Stimulated activated CD4-positive, alpha-beta T cell treated with anti-CD3 and anti-CD28 coated beads, TNF-alpha, amount 100 ng/mL, for 4 hours (primary cell): ENCODE measurements around the gene BIRC7.

Source experiments
- DNase-seq, 3 experiments: peaks; one replicate each; pipeline ENCODE4 v3.0.0-alpha.2; 2020; ENCODE audit warnings: low read depth in 3 of 3

Gene BIRC7

DNA sequence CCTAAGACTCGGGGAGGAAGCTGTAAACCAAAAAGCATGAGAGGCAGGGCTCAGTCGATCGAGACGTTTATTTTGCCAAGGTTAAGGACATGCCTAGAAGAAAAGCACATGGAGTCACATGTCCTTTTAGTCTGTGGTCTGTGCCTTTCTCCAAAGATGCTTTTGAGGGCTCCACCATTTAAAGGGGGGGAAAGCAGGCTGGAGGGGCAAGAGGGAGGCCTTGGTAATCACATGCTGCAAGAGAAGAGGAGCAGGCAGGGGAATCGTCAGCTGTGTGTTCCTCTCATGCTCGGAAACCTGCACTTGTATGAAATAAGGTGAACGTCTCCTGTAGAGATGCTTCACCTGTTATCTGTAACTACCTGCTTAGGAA, 10.6 kb upstream of the BIRC7 start:
- no peak for DNase-seq

DNA sequence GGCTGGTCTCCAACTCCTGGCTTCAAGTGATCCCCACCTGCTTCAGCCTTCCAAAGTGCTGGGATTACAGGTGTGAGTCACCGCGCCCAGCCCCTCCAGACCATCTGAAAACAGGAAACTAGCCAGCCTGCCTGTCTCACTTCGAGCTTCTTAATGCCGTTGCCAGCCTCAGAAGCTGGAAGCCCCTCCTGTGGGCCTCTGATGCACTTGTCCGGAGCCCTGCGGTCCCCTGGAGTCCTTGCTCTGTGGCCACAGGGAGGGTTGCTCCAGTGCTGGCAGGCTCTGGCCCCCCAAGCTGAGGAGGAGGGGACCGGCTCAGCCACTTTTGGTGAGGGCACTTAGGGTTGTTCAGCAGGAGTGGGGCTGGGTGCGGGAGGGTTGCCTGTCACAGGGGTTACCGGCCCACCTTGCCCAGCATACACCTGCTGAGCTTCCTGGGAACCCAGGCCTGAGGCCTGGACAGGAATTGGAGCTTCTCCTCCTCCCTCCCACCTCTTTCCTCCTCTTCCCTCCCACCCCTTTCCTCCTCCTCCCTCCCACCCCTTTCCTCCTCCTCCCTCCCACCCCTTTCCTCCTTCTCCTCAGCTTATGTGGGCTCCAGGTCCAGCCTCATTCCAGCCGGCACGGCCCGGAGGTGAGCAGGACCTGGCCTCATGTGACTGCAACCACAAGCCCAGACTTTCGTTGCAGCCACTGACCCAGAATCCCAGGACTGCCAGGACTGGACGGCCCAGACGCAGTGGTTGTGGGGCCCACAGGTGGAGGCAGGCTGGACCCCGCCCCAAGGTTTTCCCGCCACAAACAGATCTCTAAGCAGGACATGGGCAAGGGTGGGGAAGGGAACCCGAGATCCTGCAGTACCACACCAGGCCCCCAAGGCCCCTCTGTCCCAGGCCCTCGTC, 9.4 kb upstream of the BIRC7 start:
- DNase-seq = no peak

DNA sequence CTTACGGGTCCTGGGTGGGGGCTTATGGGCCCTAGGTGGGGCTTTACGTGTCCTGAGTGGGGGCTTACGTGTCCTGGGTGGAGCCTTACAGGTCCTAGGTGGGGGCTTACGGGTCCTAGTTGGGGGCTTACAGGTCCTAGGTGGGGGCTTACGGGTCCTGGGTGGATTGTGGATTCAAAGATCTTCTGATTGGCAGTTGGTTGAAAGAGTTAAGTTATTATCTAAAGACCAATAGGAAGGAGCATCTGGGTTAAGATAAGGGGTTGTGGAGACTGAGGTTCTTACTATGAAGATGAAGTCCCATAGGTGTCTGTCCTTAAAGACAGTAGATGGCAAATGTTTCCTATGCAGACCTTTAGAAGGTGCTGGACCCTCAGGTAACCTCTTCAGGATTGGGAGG, 8.4 kb upstream of the BIRC7 start:
- no peak for DNase-seq

DNA sequence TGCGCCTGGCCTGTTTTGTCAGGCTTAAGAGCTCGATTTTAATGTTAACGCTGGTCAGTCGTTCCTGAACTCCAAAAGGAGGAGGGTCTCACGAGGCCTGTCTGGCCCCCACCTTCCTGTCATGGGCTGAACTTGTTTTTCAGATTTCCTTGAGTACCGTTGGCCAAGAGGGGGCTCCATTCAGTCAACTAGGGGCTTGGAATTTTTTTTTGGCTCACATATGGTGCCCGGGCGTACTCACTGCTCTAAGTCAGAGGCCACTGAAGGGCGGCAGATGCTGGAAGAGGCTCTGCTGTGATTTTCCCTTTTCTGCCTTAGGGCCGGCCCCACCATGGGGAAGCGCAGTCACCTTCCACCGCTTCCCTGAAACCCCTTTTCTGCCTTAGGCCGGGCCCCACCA, 6.9 kb upstream of the BIRC7 start:
- no peak for DNase-seq

DNA sequence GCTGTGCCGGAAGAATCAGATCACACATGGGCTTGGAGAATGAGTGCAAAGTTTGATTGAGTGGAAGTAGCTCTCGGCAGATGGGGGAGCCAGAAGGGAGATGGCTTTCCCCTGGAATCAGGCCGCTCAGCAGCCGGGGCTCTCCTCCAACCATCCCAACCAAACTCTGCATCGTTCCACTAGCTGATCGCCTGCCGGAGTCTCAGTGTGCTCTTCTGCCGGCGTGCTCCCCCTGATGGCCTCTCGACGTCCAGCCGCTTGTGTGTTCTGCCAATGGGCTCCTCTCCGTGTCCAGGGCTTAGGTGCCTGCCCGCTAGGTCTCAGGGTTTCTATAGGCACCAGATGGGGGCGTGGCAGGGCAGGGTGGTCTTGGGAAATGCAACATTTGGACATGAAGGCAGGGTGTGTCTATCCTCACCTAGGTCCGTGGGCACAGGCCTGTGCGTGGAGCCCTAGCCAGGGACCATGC, 4.9 kb upstream of the BIRC7 start:
- no peak for DNase-seq

DNA sequence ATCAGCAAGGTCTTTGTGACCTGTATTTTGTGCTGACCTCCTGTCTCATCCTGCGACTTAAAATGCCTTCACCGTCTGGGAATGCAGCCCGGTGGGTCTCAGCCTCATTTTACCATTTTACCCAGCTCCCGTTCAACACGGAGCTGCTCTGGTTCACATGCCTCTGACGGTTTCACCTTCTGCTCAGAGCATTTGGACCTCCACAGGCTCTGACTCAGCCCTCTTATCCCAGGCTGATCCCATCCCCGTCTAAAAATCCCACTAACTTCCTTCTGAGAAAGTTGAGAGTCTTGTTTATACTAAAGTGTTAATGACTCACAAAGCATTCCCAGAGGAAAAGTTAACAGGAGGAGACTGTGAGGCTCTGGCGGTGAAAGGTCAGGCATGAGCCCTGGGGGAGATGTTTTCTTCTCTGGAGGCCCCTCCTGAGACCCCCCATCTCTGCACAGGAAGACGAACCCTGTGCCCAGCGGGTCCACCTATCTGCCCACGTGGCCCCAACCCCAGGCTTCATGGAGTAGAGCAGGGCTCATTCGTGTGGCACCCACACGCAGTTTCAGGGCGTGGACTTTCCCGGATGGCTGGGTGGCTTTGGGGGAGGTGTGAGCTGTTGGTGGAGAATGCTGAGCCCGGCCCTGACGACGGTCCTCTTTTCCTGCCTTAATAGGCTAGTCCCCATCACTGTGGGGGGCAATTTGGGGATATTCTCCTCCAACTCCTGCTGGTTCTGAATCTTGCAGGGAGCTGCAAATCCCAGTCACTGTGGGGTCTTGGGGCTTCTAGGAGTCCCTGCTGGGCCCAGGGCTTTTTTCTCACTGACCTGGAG, 3.3 kb upstream of the BIRC7 start:
- DNase-seq = no peak

DNA sequence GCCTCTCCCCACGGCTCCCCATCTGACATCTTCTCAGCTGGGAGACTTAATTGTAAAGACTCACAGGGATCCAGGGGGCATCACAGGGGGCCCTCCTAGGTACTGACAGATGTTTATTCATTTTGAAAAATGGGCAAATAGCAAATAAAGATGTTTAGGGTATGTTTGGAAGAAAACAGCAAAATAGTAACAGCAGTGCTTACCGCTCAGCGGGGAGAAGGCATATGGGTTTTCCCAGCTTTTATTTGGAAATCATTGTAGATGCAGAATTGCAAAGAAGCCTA, 2.7 kb upstream of the BIRC7 start:
- DNase-seq = no peak

DNA sequence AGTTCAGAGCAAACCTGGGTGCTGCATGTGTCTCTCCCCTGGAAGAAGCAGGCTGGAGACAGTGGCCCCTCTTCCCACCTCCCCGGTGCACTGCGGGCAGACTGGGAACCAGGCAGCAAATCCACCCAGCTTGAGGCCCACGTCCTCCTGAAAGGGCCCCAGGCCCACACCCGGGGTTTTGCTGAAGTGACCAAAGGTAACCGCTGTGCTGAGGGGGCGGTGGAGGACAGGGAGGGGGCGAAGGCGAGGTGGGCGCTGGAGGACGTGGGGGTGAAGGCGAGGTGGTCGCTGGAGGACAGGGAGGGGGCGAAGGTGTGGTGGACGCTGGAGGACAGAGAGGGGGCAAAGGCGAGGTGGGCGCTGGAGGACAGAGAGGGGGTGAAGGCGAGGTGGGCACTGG, 1.8 kb upstream of the BIRC7 start:
- no peak for DNase-seq

DNA sequence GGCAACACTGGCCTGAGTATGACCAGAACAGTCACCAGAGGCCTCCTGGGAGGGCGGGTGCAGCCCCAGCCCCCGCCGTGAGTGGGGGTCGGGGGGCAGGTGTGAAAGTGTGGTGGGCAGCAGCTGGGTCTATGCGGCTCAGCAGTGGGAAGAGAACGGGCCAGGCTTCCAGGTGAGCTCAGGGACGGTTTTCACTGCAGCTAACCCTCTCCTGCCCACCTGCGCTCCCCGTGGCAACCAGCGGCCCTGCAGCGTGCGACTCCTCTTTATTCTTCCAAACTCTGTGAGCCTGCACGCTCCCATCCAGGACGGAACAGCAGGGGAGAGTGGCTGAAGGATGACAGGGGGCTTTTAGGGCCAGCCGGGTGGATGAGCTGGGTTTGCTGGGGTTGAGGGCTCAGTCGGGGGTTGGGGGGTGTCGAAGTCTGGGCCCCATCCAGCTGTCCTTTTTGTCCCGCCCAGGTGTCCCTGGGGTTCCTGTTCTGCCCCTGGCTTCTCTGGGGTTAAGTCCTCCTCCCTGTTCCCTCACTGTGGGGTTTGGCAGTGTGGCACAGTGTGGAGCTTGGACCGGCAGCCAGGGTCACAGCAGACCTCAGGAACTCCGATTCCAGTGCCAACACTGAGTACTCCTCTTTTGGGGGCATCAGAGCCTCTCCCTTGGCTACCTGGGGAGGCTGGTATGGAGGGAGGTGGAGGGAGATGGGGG, 859 bp upstream of the BIRC7 start:
- no peak for DNase-seq

DNA sequence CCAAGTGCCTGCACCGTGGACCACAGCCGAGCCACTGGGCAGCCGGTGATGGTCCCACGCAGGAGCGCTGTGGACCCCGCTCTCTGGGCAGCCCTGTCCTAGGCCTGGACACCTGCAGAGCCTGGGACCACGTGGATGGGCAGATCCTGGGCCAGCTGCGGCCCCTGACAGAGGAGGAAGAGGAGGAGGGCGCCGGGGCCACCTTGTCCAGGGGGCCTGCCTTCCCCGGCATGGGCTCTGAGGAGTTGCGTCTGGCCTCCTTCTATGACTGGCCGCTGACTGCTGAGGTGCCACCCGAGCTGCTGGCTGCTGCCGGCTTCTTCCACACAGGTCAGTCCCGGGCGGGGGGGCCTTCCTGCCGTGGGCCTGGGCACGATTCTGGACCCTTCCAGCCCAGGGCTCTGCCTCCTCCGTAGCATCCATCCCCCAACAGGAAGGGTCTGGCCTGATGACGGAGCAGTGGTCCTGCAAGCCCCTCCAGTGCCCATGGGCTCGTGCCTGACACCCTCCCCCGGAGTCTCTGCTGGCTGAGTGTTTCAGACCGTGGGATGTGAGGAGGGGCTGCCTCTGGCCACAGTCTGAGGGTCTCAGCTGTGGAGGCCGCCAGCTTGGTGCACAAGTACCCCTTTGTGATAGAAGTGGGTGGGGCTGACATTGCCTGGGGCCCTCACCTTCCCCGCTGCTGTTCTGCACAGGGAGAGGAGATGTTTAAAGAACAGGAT, 572 bp downstream of the BIRC7 start:
- DNase-seq = no peak

DNA sequence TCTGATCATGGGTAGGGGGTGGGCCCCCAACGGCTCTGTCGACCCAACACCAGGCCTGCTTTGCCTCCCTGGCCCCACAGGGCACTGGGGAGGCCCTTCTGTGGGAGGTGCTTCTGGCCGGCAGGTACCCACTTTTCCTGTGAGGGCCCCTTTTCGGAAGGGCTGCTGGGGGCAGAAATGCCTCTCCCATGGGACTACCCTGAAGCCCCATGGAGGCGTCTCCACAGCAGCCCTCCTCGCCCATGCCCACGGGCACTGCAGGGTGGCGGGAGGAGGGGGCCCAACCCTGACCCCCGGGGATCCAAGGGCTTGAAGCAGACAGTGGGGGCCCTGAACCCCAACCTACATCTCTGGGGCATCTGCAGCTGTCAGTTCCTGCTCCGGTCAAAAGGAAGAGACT, 2.3 kb downstream of the BIRC7 start:
- no peak for DNase-seq

DNA sequence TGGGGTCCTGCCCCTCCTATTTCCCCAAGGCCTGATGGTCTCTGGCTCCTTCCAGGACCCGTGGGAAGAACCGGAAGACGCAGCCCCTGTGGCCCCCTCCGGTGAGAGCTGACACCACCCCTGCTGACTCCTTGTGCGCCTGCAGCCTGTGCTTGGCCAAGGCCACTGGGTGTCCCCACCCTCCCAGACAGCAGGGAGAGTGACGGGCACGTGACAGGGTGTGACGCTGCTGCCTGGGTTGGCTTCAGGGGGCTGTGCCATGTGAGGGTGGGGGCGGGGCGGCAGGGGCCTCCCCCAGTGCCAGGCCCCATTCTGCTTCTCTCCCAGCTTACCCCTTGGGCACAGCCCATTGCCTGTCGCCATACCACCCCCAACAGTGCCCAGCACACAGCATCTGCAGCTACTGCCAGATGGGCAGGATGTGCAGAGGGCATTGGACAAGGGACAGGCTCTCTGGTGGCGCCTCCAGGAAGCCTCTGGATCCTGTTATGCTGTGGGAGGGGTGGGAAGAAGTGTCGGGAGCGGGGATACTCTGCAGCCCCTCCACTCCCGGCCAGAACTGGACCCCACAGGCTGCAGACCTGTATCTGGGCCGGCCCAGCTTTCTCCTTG, 2.9 kb downstream of the BIRC7 start:
- no peak for DNase-seq

DNA sequence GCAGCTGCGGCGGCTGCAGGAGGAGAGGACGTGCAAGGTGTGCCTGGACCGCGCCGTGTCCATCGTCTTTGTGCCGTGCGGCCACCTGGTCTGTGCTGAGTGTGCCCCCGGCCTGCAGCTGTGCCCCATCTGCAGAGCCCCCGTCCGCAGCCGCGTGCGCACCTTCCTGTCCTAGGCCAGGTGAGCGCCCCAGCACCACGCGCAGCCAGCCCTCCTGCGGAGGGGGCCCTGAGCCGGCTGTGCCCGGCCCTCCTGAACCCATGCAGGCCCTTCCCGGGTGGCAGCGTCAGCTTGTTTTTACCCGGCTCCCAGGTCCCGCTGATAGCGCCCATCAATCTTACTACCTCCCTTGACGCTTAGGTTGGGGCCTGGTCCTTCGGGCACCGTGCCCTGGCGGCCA, 3.7 kb downstream of the BIRC7 start:
- DNase-seq = no peak

DNA sequence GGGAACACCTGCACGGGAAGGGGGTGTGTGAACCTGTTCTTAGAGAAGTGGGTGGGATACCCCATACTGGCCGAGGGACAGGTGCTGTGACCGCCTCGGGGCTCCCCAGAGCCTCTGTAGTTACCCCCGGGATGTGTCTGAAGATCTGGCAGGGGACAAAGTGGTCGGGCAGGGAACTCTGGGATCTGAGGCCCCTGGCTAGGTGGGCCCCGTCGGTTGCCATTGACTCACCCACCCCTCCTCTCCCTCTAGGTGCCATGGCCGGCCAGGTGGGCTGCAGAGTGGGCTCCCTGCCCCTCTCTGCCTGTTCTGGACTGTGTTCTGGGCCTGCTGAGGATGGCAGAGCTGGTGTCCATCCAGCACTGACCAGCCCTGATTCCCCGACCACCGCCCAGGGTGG, 4.3 kb downstream of the BIRC7 start:
- DNase-seq = no peak

DNA sequence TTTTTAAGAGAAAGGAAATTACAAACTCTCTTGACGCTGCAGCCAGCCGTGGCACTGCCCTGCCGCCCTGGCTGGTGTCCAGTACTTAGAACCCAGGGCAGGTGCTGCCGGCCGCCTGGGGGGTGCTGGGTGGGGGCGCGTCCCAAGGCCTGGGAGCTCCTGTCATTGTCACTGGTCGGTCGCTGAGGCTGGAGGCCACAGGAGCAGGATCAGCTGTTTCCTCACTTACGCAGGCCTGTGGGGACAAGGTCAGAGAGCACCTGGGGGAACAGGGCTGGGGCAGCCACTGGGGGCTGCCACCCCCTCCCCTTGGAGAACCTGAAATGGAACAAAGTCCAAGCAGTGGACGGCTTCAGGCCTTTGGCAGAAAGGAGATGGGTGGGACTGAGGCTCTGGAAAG, 5.6 kb downstream of the BIRC7 start:
- no peak for DNase-seq

DNA sequence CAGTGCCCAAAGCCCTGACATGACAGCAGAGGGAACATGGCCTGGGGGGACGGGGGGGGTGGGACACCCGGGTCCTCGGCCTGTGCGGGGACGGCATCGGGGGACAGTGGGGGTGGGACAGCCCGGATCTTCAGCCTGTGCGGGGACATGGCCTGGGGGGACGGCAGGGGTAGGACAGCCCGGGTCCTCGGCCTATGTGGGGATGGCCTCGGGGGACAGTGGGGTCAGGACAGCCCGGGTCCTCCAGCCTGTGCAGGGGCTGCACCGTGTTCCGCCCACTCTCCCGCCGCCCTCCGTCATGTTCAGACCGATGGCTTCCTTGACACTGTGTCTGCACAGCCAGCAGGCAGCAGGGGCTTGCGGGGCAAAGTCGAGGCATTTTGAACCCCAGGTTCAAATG, 7.0 kb downstream of the BIRC7 start:
- DNase-seq = no peak

DNA sequence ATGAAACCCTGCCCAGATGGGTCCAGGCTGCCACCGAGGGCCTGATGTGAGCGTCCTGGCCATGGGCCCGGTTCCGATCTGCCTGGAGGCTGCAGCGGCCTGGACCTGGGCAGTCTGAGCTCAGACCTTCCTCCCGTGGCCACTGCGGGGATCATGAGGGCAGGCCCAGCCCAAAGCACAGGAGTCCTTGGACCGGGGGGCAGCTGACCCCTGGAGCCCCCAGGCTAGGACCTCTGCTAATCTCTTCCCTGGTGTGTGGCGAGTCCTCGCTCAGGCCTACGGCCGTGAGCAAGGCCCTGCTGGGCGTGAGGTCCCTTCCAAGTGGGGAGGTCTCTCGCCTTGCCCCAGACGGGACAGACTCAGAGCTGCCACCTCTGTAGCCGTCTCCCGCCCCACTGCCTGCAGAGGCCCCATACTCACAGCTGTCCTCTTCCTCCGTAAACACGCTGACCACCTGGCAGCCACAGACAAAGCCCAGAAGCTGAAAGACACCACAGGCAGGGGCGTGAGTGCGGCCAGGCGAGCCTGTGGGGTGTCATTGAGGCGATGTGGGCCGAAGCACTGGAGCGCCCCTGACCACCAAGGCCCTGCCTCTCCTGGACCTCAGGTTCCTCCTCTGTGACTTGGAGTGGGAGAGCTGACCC, 8.0 kb downstream of the BIRC7 start:
- DNase-seq = no peak

DNA sequence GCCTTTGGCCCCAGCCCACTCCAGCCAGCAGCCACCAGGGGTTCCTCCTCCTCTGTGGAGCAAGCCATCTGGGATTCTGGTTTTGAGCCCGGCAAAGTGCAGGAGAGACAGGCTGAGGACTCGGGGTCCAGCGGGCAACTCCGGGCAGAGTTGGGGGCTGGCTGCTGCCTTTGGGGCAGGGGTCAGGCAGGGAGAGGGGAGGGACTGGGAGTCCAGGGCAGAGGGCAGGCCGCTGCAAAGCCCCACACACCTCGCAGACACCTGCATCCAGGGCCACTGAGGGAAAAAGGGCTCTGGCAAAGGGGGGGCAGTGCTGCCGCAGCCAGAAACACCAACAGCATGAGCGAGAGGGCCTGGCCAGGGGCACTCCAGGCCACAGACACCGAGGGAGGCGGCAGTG, 8.8 kb downstream of the BIRC7 start:
- no peak for DNase-seq

DNA sequence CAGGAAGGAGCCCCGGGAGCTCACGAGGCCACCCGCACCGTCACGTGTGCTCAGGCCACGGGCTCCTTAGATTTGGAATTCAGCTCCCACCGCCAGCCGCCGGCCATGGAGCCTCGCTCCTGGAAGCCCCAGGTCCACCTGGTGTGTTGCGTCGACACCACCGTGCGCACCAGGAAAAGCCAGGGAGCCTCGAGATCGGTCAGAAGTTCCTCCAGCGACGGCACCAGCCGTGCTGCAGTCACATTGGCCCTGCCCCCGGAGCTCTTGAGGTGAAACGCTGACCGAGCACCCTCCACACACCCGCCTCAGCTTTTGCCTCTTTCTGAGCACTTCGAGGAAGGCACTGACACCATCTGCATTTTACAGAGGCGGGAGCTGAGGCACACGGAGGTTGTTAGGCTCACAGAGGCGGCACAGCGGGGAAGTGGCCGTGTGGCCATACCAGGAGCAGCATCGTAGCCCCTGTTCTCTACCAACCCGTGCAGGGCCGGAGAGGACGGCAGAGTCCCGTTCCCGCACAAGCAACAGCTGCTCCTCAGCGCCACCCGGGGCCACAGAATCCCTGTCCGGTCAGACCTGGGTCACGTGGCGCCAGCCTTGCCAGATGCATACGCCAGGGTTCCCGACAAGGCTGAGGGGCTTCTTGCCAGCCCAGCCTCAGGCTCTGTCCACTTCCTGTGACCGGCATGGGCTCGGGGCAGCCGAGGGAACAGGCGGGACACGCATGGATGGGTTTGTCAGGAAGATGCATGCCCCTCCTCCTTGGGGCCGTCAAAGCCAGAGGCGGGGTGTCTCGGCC, 11.0 kb downstream of the BIRC7 start:
- no peak for DNase-seq

DNA sequence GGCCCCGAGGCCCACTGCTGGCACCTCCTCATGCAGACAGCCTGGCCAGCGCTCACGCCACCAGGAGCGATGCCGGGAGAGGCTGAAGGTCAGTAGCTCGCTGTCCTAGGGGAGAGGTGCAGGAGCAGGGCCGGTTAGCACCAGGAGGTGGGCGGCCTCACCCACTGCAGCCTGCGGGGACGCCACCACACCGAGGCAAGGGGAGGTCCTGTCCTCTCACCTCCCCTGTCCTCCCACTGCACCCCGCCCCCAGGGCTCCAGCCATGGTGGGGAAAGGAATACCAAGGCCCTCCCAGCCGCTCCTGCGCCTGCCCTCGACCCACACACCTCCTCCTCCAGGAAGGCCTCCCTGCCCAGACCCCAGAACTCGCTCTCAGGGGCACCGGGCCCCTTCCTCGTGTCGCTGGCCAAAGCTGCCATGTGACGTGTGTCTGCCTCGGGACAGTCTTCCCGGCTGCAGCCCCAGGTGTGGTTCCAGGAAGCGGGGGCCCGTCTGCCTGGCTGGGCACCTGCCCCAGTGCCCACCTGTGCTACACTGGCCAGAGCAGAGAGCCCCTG, 12.0 kb downstream of the BIRC7 start:
- no peak for DNase-seq
